KMS-11 (cell line): ENCODE results near the gene PDHX.
A peak's percentile ranks its signal among the peaks of the same experiment; 100 is the strongest.

Experiments
- H2AFZ ChIP-seq: fragments of 200-600 bp; sonication (generic); 2 replicates; pipeline ENCODE4 v1.6.1; 2016; ENCODE audit warnings: antibody characterized with exemption, mixed run types, low read depth
- H3K27ac ChIP-seq: fragments of 200-600 bp; sonication (generic); 2 replicates; pipeline ENCODE4 v1.6.1; 2016; ENCODE audit warnings: mild to moderate bottlenecking, mixed run types
- H3K27me3 ChIP-seq: fragments of 200-600 bp; sonication (generic); 2 replicates; pipeline ENCODE4 v1.6.1; 2017; ENCODE audit warnings: mild to moderate bottlenecking, low read depth, mixed run types, moderate library complexity; ENCODE audit not compliant: insufficient read depth
- H3K36me3 ChIP-seq: fragments of 200-600 bp; sonication (generic); 2 replicates; pipeline ENCODE4 v1.6.1; 2017; ENCODE audit warnings: mild to moderate bottlenecking, mixed run types; ENCODE audit not compliant: insufficient read depth
- H3K4me1 ChIP-seq: fragments of 200-600 bp; sonication (generic); 2 replicates; pipeline ENCODE4 v1.6.1; 2016; ENCODE audit warnings: mild to moderate bottlenecking, low read depth, mixed run types; ENCODE audit not compliant: poor library complexity, severe bottlenecking
- H3K4me2 ChIP-seq: fragments of 200-600 bp; sonication (generic); 2 replicates; pipeline ENCODE4 v1.7.0; 2016; ENCODE audit warnings: mild to moderate bottlenecking, mixed run types
- H3K4me3 ChIP-seq: fragments of 200-600 bp; sonication (generic); IDR thresholded peaks from 2 replicates; pipeline ENCODE4 v1.6.1; 2017; ENCODE audit warnings: low read depth, low read length, mixed read lengths; ENCODE audit not compliant: insufficient read depth
- H3K79me2 ChIP-seq: fragments of 200-600 bp; sonication (generic); 2 replicates; pipeline ENCODE4 v1.6.1; 2016; ENCODE audit warnings: low read depth, mixed run types; ENCODE audit not compliant: insufficient read depth
- H3K9ac ChIP-seq: fragments of 200-600 bp; sonication (generic); 2 replicates; pipeline ENCODE4 v1.6.1; 2016; ENCODE audit warnings: mild to moderate bottlenecking, mixed run types
- H4K20me1 ChIP-seq: fragments of 200-600 bp; sonication (generic); 2 replicates; pipeline ENCODE4 v1.6.1; 2016; ENCODE audit warnings: mild to moderate bottlenecking, mixed run types; ENCODE audit not compliant: insufficient read depth
- TF ChIP-seq, protein P1 (sequence below): fragments of 200-600 bp; sonication (generic); conservative IDR thresholded peaks from 2 replicates; pipeline ENCODE4 v1.6.1; 2017; ENCODE audit warnings: low read depth, mild to moderate bottlenecking, antibody characterized with exemption, low read length, moderate library complexity, mixed read lengths

The PDHX gene

DNA sequence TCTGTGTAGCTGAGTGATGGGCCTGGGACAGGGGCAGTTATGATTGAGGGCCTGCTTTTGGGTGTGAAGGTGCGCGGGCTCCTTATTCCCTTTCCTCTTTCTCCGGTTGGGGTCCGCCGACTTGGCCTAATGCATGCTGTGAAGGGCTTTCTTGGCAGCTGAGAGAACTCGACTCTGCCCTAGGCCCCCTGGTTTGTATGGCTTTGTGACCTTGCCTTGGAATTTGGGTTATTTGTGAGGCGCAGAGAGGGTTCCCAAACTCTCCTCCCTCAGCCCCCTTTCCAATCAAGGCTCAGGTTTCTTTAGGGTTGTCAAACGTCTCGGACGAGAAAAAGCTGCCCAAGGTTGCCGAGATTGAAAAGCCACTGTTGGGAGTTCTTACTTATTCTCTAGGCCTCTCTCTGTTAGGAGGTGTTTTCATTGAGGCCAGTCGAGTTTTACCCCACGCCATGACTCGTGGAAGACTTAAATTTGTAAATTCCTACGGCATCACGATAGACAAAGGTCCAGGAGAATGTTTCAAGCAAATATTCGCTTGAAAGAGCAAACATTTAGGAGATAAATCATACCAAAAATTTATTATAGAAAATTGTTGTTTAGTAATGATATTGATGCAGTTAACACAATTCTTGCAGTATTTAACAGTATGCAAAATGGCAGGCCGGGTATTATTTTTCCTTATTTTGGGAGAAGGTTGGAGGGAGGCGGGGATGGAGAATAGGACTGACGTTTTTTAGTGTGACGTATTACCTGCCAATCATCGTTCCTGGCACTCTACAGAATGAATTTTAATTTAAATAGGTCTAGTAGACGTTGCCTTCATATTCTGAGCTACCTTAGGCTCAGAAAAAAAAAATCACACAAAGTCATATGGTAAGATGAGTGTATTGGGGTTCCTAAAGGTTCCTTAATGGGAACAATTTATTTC, 689 bp downstream of the PDHX start:
- Histone ChIP-seq H4K20me1 (no peaks in the 10 kb centered on the region), H3K36me3 (no peaks in the 10 kb centered on the region), H3K79me2 (peaks cover 28% of the 10 kb centered on the region), H3K27ac (peak overlapping the region; percentile 38; the same call in 1 of the 2 replicates), H3K4me2 (peak overlapping the region; percentile 58), H3K27me3 (no peaks in the 10 kb centered on the region), H2AFZ (peak overlapping the region; percentile 52), H3K4me1 (peaks cover 13% of the 10 kb centered on the region), H3K4me3 (no peak overlapping the region), H3K9ac (peak overlapping the region; percentile 70)
- TF ChIP-seq, protein P1, sequence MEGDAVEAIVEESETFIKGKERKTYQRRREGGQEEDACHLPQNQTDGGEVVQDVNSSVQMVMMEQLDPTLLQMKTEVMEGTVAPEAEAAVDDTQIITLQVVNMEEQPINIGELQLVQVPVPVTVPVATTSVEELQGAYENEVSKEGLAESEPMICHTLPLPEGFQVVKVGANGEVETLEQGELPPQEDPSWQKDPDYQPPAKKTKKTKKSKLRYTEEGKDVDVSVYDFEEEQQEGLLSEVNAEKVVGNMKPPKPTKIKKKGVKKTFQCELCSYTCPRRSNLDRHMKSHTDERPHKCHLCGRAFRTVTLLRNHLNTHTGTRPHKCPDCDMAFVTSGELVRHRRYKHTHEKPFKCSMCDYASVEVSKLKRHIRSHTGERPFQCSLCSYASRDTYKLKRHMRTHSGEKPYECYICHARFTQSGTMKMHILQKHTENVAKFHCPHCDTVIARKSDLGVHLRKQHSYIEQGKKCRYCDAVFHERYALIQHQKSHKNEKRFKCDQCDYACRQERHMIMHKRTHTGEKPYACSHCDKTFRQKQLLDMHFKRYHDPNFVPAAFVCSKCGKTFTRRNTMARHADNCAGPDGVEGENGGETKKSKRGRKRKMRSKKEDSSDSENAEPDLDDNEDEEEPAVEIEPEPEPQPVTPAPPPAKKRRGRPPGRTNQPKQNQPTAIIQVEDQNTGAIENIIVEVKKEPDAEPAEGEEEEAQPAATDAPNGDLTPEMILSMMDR, result no peak

DNA sequence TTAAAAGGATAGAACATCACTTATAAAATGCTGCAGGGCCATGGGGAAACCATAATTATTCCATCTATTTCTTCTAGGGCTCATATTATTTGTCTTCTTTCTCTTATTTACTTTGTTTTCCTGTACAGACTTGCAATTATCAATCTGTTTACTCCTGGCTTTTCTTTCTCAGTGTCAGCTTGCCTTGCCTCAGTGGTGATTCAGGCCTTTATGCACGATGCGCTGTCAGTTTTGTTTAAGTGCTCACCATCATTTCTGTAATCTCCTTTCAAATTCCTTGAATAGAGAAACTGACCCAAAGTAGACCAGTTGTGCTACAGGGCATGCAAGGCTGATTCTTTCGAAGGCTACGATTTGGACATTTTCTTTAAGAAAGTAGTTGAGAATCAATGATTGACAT, 4.7 kb downstream of the PDHX start:
- H3K36me3 ChIP-seq, result no peaks in the 10 kb centered on the region
- H3K4me2 ChIP-seq, result no peak overlapping the region
- H3K4me1 ChIP-seq, result peaks cover 8% of the 10 kb centered on the region
- H4K20me1 ChIP-seq, result peaks cover under 1% of the 10 kb centered on the region; the same call in 1 of the 2 replicates
- H3K9ac ChIP-seq, result no peak overlapping the region
- H3K4me3 ChIP-seq, result no peak overlapping the region
- H3K27me3 ChIP-seq, result no peaks in the 10 kb centered on the region
- TF ChIP-seq, protein P1, result no peak
- H3K79me2 ChIP-seq, result peaks cover 28% of the 10 kb centered on the region
- H3K27ac ChIP-seq, result no peak overlapping the region
- H2AFZ ChIP-seq, result no peak overlapping the region

DNA sequence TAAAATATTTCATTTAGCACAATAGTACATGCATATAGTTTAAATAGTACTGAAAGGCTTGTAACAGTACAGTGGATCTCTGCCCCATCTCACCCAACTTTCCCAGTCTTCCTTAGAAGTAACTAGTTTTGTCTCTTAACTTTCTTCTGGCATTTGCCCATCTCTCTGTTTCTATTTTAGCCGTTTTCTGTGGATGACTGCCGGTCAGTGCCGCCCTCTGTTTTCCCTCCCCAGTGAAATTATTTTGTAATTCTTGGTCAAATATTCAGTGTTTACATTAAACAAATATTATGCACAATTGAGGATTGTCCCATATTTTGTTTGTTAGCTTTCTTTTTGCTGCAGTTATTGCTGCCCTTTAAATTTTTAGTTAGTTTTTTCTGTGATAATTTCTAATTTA, 8.3 kb downstream of the PDHX start:
- TF ChIP-seq, protein P1, result no peak
- H3K9ac ChIP-seq, result no peak overlapping the region
- H3K4me2 ChIP-seq, result no peak overlapping the region
- H3K4me3 ChIP-seq, result no peak overlapping the region
- no peak overlapping the region for H2AFZ ChIP-seq
- H3K27me3 ChIP-seq, result no peaks in the 10 kb centered on the region
- peaks cover 6% of the 10 kb centered on the region; the same call in 1 of the 2 replicates for H4K20me1 ChIP-seq
- H3K27ac ChIP-seq, result no peak overlapping the region
- H3K4me1 ChIP-seq, result no peaks in the 10 kb centered on the region
- no peaks in the 10 kb centered on the region for H3K36me3 ChIP-seq
- no peaks in the 10 kb centered on the region for H3K79me2 ChIP-seq

DNA sequence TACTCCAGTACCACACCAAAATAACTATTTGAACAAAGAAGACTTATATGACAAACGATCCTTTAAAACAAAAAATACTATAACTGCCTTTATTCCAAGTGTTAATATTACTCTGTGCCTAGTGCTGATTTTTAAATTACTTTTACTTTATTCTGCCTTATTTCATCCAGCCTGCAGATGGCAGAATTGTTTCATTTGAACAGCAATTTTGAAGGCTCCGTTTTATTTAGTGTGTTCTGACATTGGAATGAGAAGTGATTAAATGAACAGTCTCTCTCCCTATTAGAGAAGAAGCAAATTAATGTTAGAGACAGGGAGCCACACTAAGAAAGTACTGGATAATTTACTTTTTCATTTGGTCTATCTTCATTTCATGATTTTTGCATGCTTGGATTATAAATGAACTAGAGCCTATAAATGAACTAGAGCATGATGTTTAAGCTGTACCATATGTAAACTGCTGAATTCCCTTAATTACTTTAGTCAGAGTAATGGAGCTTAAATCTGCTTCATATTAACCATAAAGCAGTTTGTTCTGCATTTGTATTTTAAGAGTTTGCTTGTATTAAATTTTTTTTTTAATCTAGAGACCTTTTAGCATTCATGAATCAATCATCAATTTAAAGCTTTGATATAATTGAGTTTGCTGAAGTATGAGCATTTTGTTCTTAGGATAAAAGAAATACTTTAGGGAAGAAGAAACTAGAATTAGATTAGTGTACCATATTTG, 9.8 kb downstream of the PDHX start:
- H3K79me2 ChIP-seq, result no peaks in the 10 kb centered on the region; the same call in 1 of the 2 replicates
- H3K4me2 ChIP-seq, result no peak overlapping the region
- no peak overlapping the region for H3K4me3 ChIP-seq
- peaks cover 6% of the 10 kb centered on the region; the same call in 1 of the 2 replicates for H4K20me1 ChIP-seq
- no peak overlapping the region for H3K9ac ChIP-seq
- no peaks in the 10 kb centered on the region for H3K27me3 ChIP-seq
- TF ChIP-seq, protein P1, result peak; percentile 87
- H3K4me1 ChIP-seq, result no peaks in the 10 kb centered on the region
- H3K36me3 ChIP-seq, result no peaks in the 10 kb centered on the region
- H3K27ac ChIP-seq, result no peak overlapping the region
- no peak overlapping the region for H2AFZ ChIP-seq
